Measurements from ENCODE around the gene INO80C. TPM values are rescaled to one million over a fixed set of nuclear protein-coding genes. Genes with fewer than 3 reads are reported as not detected.
A peak's percentile ranks its signal among the peaks of the same experiment; 100 is the strongest.

Gene INO80C
- total RNA-seq, 2 donors from 2014 or later: 11.1 to 13.9 TPM

DNA sequence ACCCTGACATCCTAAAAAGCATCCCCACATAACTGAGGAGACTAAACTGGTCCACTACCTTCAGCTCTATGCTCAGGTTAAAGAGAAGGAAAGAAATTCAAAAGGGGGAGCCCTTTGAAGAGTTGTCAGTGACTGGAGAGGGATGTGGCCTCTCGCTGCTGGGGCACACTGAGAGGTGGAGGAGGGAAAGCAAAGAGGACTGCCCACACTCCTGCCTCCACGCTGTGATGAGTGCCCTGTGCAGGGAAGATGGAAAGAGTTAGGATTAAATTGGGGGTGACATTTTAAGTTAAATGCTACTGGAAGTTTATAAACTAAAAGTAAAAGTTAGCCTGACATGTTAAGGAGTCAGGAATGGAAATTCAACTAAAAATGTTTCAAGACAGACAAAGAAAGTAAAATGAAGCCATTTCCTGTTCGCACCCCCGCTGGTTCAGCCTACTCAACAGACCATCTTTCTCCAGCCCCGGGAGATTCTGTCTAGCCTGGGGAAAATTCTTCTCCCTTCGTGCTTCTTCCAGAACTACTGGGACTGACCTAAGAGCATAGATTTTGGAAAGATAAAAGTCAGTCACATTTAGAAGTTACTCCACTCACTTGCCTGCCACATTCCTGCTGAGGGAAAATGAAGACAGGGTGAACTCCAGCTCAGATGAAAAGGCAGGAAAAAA, 17.8 kb upstream of the INO80C start:
- TF ChIP-seq, protein P1, sequence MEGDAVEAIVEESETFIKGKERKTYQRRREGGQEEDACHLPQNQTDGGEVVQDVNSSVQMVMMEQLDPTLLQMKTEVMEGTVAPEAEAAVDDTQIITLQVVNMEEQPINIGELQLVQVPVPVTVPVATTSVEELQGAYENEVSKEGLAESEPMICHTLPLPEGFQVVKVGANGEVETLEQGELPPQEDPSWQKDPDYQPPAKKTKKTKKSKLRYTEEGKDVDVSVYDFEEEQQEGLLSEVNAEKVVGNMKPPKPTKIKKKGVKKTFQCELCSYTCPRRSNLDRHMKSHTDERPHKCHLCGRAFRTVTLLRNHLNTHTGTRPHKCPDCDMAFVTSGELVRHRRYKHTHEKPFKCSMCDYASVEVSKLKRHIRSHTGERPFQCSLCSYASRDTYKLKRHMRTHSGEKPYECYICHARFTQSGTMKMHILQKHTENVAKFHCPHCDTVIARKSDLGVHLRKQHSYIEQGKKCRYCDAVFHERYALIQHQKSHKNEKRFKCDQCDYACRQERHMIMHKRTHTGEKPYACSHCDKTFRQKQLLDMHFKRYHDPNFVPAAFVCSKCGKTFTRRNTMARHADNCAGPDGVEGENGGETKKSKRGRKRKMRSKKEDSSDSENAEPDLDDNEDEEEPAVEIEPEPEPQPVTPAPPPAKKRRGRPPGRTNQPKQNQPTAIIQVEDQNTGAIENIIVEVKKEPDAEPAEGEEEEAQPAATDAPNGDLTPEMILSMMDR (IDR thresholded peaks at IDR 0.05): no peak
- DNase-seq (ENCODE audit: low spot score): peak; percentile 23
- Histone ChIP-seq H3K9me3 (no peaks in the 10 kb centered on the region), H3K4me1 (peaks cover 0 to 22% of the 10 kb centered on the region in 2 donors), H3K27me3 (no peaks in the 10 kb centered on the region), H3K36me3 (no peaks in the 10 kb centered on the region), H3K27ac (peak overlapping the region in 1 of 2 donors; percentile 28), H3K4me3 (no peak overlapping the region)

GRCh38 chr18:35514752-35515459, 17.1 kb upstream of the INO80C start:
- H3K4me1 ChIP-seq: peaks cover 0 to 22% of the 10 kb centered on the region in 2 donors
- H3K4me3 ChIP-seq: no peak overlapping the region
- H3K36me3 ChIP-seq: no peaks in the 10 kb centered on the region
- peak; percentile 44 for DNase-seq (ENCODE audit: low spot score)
- H3K9me3 ChIP-seq: no peaks in the 10 kb centered on the region
- TF ChIP-seq, protein P1 (IDR thresholded peaks at IDR 0.05): no peak
- H3K27ac ChIP-seq: peak overlapping the region in 1 of 2 donors; percentile 14
- H3K27me3 ChIP-seq: no peaks in the 10 kb centered on the region

- no peaks in the 10 kb centered on the region for H3K9me3 ChIP-seq
- peak; percentile 50 for DNase-seq (ENCODE audit: low spot score)
- no peak overlapping the region for H3K27ac ChIP-seq
- no peaks in the 10 kb centered on the region for H3K27me3 ChIP-seq
- H3K4me1 ChIP-seq: peaks cover 0 to 22% of the 10 kb centered on the region in 2 donors
- no peak overlapping the region for H3K4me3 ChIP-seq
- TF ChIP-seq, protein P1 (IDR thresholded peaks at IDR 0.05): no peak
- H3K36me3 ChIP-seq: no peaks in the 10 kb centered on the region
Measured at GRCh38 chr18:35514283-35514682, 16.5 kb upstream of the INO80C start.

- Histone ChIP-seq H3K9me3 (no peaks in the 10 kb centered on the region), H3K4me1 (peaks cover 0 to 22% of the 10 kb centered on the region in 2 donors), H3K4me3 (no peak overlapping the region), H3K27me3 (no peaks in the 10 kb centered on the region), H3K27ac (no peak overlapping the region), H3K36me3 (no peaks in the 10 kb centered on the region)
- DNase-seq (ENCODE audit: low spot score): peak; percentile 75
- TF ChIP-seq, protein P1 (IDR thresholded peaks at IDR 0.05): no peak
Measured at GRCh38 chr18:35513181-35513936, 15.6 kb upstream of the INO80C start.

DNA sequence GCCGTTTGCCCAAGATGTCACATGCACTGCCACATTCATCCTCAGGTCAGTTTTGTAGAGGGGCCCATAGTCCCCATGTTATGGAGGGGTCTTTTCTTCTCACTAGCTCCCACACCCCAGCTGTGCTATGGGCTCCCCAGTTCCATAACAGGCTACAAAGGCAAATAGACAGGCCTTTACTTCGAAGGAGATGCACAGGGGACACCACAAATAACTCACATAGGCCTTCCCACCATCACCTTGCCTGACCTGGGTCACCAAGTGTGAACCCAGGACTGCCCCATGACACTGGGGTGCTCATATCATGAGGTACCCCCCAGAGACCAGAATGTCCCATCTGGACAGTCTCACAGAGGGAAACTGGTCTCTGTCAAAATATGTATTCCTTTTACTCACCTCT, 15.0 kb upstream of the INO80C start:
- Histone ChIP-seq H3K4me3 (no peak overlapping the region), H3K9me3 (no peaks in the 10 kb centered on the region), H3K27me3 (no peaks in the 10 kb centered on the region), H3K4me1 (peaks cover 0 to 22% of the 10 kb centered on the region in 2 donors), H3K27ac (no peak overlapping the region), H3K36me3 (no peaks in the 10 kb centered on the region)
- TF ChIP-seq, protein P1 (IDR thresholded peaks at IDR 0.05): no peak
- peak; percentile 11 for DNase-seq (ENCODE audit: low spot score)
